HepG2 (cell line): Measurements from ENCODE around the gene NEDD1. TPM values are rescaled to one million over a fixed set of nuclear protein-coding genes. Genes with fewer than 3 reads are reported as not detected.
A peak's percentile ranks its signal among the peaks of the same experiment; 100 is the strongest.

Source experiments
- ATAC-seq: fragments of 200-7000 bp; cut with Tn5 transposase; 3 replicates; pipeline ENCODE4 v1.9.1; 2020; ENCODE audit warnings: mild to moderate bottlenecking, moderate library complexity
- BruUV-seq: library from RNA; stranded (reverse); fragments of 400-500 nt; replicated peaks from 2 replicates; lab custom pipeline; 2021; lab: Mats Ljungman, UMichigan
- CTCF ChIA-PET: fragments of 300-600 bp; formaldehyde crosslinking; extraction: SDS; loops from one replicate; lab custom pipeline; 2021; ENCODE audit warnings: low total read pairs, inconsistent platforms, low intra/inter-chr PET ratio; lab: Yijun Ruan, JAX
- POLR2A ChIA-PET: fragments of 350-600 bp; sonication (Branson Sonifier 250); formaldehyde crosslinking; loops from one replicate; lab custom pipeline; 2020; ENCODE audit warnings: antibody characterized with exemption, inconsistent platforms; lab: Yijun Ruan, JAX
- DNase-seq: peaks from one replicate; pipeline ENCODE4 v3.0.0-alpha.2; 2015; ENCODE audit warnings: low spot score
- FAIRE-seq: peaks from 3 replicates; lab custom pipeline; 2011; peaks lifted over from hg19 to GRCh38; lab: Jason Lieb, UNC
- H2AFZ ChIP-seq: one replicate; pipeline ENCODE4 v1.6.1; 2011; ENCODE audit warnings: low read length, inconsistent platforms
- H3K27ac ChIP-seq: fragments of 300-600 bp; 3 replicates; pipeline ENCODE4 v1.8.0; 2011; ENCODE audit warnings: mixed run types, mild to moderate bottlenecking, mixed read lengths, low read length, inconsistent platforms; ENCODE audit not compliant: insufficient read depth; ENCODE audit errors: extremely low read length
- H3K27me3 ChIP-seq, 2 experiments: fragments of 200-600 bp in 1 of 2; 2 replicates in 1 of 2; 3 replicates in 1 of 2; pipeline versions ENCODE4 v1.6.0 to v1.8.0; 2011; ENCODE audit warnings: low read length in 2 of 2, mild to moderate bottlenecking in 2 of 2, moderate library complexity in 2 of 2, inconsistent platforms in 1 of 2; ENCODE audit not compliant: insufficient read depth in 2 of 2, control insufficient read depth in 1 of 2
- H3K36me3 ChIP-seq, 2 experiments: fragments of 200-600 bp in 1 of 2; replicated peaks in 1 of 2; 2 replicates in 1 of 2; 3 replicates in 1 of 2; pipeline versions ENCODE4 v1.5.1 to v1.8.0; 2011; ENCODE audit warnings: low read length in 2 of 2, inconsistent platforms in 1 of 2; ENCODE audit not compliant: insufficient read depth in 2 of 2, control insufficient read depth in 1 of 2
- H3K4me1 ChIP-seq: 2 replicates; pipeline ENCODE4 v1.5.1; 2012; ENCODE audit warnings: low read length, inconsistent platforms; ENCODE audit not compliant: insufficient read depth
- H3K4me2 ChIP-seq: 2 replicates; pipeline ENCODE4 v1.6.0; 2011; ENCODE audit warnings: low read depth, low read length, inconsistent platforms
- H3K4me3 ChIP-seq, 3 experiments: fragments of 200-600 bp in 1 of 3; sonication (generic), shearing (Covaris generic) in 1 of 3; replicated peaks in 1 of 3; 2 replicates each; pipeline ENCODE4 v1.5.1; 2011 to 2016; ENCODE audit warnings: low read length in 3 of 3, inconsistent platforms in 2 of 3, low read depth in 2 of 3, mild to moderate bottlenecking in 2 of 3, control low read depth in 1 of 3, mixed read lengths in 1 of 3; ENCODE audit not compliant: insufficient read depth in 1 of 3
- H3K79me2 ChIP-seq: one replicate; pipeline ENCODE4 v1.6.1; 2011; ENCODE audit warnings: low read length, inconsistent platforms; ENCODE audit not compliant: insufficient read depth
- H3K9ac ChIP-seq: 2 replicates; pipeline ENCODE4 v1.6.0; 2011; ENCODE audit warnings: mild to moderate bottlenecking, low read depth, low read length, inconsistent platforms; ENCODE audit not compliant: insufficient read depth
- H3K9me3 ChIP-seq: 2 replicates; pipeline ENCODE4 v1.5.1; 2012; ENCODE audit warnings: mild to moderate bottlenecking, low read length
- H4K20me1 ChIP-seq: 2 replicates; pipeline ENCODE4 v1.6.0; 2011; ENCODE audit warnings: inconsistent platforms, mild to moderate bottlenecking, low read length, moderate library complexity; ENCODE audit not compliant: insufficient read depth
- ATRX ChIP-seq: sonication (generic); formaldehyde crosslinking; IDR thresholded peaks from 2 replicates; pipeline ENCODE4 v1.4.0; 2020; ENCODE audit warnings: missing genetic modification reagents, borderline replicate concordance
- KDM5B ChIP-seq: sonication (generic); formaldehyde crosslinking; IDR thresholded peaks from 2 replicates; pipeline ENCODE4 v1.4.0; 2020; ENCODE audit warnings: missing genetic modification reagents, mild to moderate bottlenecking, borderline replicate concordance
- KLF12 ChIP-seq: sonication (generic); formaldehyde crosslinking; IDR thresholded peaks from 2 replicates; pipeline ENCODE4 v1.4.0; 2020; ENCODE audit warnings: missing genetic modification reagents, borderline replicate concordance
- MXD1 ChIP-seq: sonication (generic); formaldehyde crosslinking; IDR thresholded peaks from 2 replicates; pipeline ENCODE4 v1.4.0; 2020; ENCODE audit warnings: mild to moderate bottlenecking, missing genetic modification reagents
- PHF5A ChIP-seq: IDR thresholded peaks from one replicate; pipeline ENCODE4 v1.6.1; 2018; ENCODE audit warnings: low read depth, missing genetic modification reagents; ENCODE audit not compliant: unreplicated experiment
- SIX1 ChIP-seq: sonication (generic); formaldehyde crosslinking; IDR thresholded peaks from 2 replicates; pipeline ENCODE4 v1.4.0; 2020; ENCODE audit warnings: missing genetic modification reagents, borderline replicate concordance
- SNAI1 ChIP-seq: sonication (generic); formaldehyde crosslinking; IDR thresholded peaks from 2 replicates; pipeline ENCODE4 v1.5.0; 2020; ENCODE audit warnings: mild to moderate bottlenecking, missing genetic modification reagents, borderline replicate concordance
- ZBTB21 ChIP-seq: sonication (generic); formaldehyde crosslinking; IDR thresholded peaks from 2 replicates; pipeline ENCODE4 v1.4.0; 2020; ENCODE audit warnings: missing genetic modification reagents
- WGBS: methylation state at CpG from one replicate; pipeline ENCODE4 v1.1.6; 2017; ENCODE audit warnings: low lambda C conversion rate; 5-methylcytosine and 5-hydroxymethylcytosine counted together
- in situ Hi-C: cut with HindIII; loops from 2 replicates; pipeline ENCODE4 v1.10.0; 2017; ENCODE audit warnings: low pct_unique_long_range_greater_than_20kb; ENCODE audit not compliant: extremely low pct_ligation_motif_present
- intact Hi-C: fragments of 100-400 bp; cut with micrococcal nuclease; formaldehyde crosslinking; loops from one replicate; pipeline ENCODE4 v1.10.0; 2022; ENCODE audit not compliant: unreplicated experiment
- polyA plus RNA-seq, 8 experiments: library from polyadenylated mRNA; depleted of rRNA in 3 of 8; stranded (reverse) in 7 of 8; unstranded in 1 of 8; fragments of >200 nt; fragmentation: Illumina TruSeq in 4 of 8; extraction: Trizol in 4 of 8; gene quantifications; 2 replicates each; pipeline versions ENCODE4 v1.2.1 to v1.2.3, GENCODE V29; 2011 to 2016; ENCODE audit warnings: low read depth in 4 of 8, missing spikeins in 1 of 8, mixed read lengths in 1 of 8; ENCODE audit not compliant: insufficient read depth in 1 of 8
- total RNA-seq, 5 experiments: library from RNA; depleted of rRNA; stranded (reverse); fragments of >200 nt; fragmentation: Illumina TruSeq; extraction: Trizol; gene quantifications; 2 replicates each; pipeline ENCODE4 v1.2.3, GENCODE V29; 2016; ENCODE audit warnings: low read depth in 1 of 5

The NEDD1 gene
- total and polyA plus RNA-seq, 2 of the 13 experiments (the other 11 are each of a cell fraction or from before 2014, with no cell fraction given): 11.2 to 21.5 TPM

- 0 out of 2 replicates have a peak, but pooled peaks have one; percentile 62 for TF ChIP-seq ZBTB21 (CRISPR knock-in tag)
- TF ChIP-seq PHF5A (CRISPR knock-in tag): peak; percentile 4
- peak; percentile 53; the same call in 1 of the 2 replicates for TF ChIP-seq SNAI1
- TF ChIP-seq MXD1 (CRISPR knock-in tag): 0 out of 2 replicates have a peak, but pooled peaks have one; percentile 16
- TF ChIP-seq, all 625 proteins: peak for 19
Measured at GRCh38 chr12:96907671-96908422, 790 bp downstream of the NEDD1 start (continued).

GRCh38 chr12:96908423-96908675 lies 1.3 kb downstream of the NEDD1 start:
- CTCF ChIA-PET: no interaction called here
- Histone ChIP-seq H3K36me3 (peaks cover 0 to 2% of the 10 kb centered on the region in 2 experiments; a peak in 1 of 5 replicates), H3K4me1 (peaks cover 23% of the 10 kb centered on the region), H2AFZ (peak overlapping the region; percentile 82), H3K27me3 (no peaks in the 10 kb centered on the region; a peak in 1 of 5 replicates), H3K27ac (peak overlapping the region; percentile 80), H4K20me1 (no peaks in the 10 kb centered on the region), H3K4me2 (peak overlapping the region; percentile 85), H3K9ac (peak overlapping the region; percentile 82), H3K79me2 (peaks cover 15% of the 10 kb centered on the region), H3K9me3 (no peaks in the 10 kb centered on the region), H3K4me3 (peak overlapping the region; percentile 73 to 85 (median 81))
- TF ChIP-seq SIX1 (no peak), ATRX (CRISPR knock-in tag) (no peak), KLF12 (CRISPR knock-in tag) (no peak), KDM5B (CRISPR knock-in tag) (no peak)
- ATAC-seq: no peak
- in situ Hi-C loops (no loop called here), intact Hi-C loops (no loop called here)
- POLR2A ChIA-PET: no interaction called here
- WGBS: 71% methylated on average over 3 of the region's 3 CpGs
- no TSS peak for BruUV-seq
- DNase-seq: no peak
- FAIRE-seq: no peak
